ENCODE data around the gene HACL1.
A peak's percentile ranks its signal among the peaks of the same experiment; 100 is the strongest.
"Not testable (repeated sequence)": the region's sequence is repeated elsewhere in the genome, so short reads cannot be mapped to it uniquely, and the experiment has no call there.

The HACL1 gene

GRCh38 chr3:15632212-15632580 lies 30.8 kb upstream of the HACL1 start:
- in situ Hi-C loops (cut with MboI; ENCODE audit: low pct_unique_long_range_greater_than_20kb, low sequenced_read_pairs) = loop anchor here (25.0 kb wide), 1 partner anchor 180 kb away; no protein-coding TSS in a partner anchor
- no peak for DNase-seq

DNA sequence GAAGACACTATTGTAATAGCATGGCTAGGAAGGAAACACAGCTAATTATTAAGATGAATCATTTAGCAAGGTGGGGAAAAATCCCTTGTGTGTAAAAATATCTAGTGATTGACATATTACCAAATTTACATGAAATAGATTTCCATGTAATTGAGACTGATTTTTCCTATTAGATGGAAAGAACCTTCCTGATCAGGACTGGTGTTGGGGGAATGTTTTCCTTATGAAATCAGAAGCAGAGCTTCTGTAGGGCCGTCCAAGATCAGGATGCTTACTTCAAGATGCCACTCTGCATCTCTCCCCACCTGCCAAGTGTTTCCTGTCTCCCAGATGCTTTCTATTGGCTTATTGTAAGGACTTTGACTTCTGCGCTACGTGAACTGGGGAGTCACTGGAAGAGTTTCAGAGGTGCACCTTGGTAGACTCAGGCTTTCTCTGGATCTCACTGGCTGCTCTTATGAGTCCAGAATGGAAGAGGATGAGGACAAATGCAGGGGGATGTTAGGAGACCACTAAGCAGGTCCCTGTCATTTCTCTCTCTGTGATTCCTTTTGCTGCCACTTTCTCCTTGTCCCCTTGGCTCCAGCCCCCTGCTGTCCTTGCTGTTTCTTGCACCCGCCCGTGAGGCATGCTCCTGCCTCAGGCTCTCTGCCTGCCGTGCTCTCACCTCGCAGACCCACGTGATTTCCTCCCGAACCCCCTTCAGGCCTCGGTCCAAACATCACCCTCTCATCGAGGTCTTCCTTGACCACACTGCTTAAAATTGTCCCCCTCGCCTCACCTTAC lies 30.2 kb upstream of the HACL1 start:
- in situ Hi-C loops (cut with MboI; ENCODE audit: low pct_unique_long_range_greater_than_20kb, low sequenced_read_pairs) = loop anchor here (25.0 kb wide), 1 partner anchor 181 kb away; no protein-coding TSS in a partner anchor
- DNase-seq = no peak

- no peak for DNase-seq
- in situ Hi-C loops (cut with MboI; ENCODE audit: low pct_unique_long_range_greater_than_20kb, low sequenced_read_pairs) = loop anchor here (25.0 kb wide), 1 partner anchor 182 kb away; no protein-coding TSS in a partner anchor
These were observed 29.4 kb upstream of the HACL1 start for GRCh38 chr3:15630646-15631350.

DNA sequence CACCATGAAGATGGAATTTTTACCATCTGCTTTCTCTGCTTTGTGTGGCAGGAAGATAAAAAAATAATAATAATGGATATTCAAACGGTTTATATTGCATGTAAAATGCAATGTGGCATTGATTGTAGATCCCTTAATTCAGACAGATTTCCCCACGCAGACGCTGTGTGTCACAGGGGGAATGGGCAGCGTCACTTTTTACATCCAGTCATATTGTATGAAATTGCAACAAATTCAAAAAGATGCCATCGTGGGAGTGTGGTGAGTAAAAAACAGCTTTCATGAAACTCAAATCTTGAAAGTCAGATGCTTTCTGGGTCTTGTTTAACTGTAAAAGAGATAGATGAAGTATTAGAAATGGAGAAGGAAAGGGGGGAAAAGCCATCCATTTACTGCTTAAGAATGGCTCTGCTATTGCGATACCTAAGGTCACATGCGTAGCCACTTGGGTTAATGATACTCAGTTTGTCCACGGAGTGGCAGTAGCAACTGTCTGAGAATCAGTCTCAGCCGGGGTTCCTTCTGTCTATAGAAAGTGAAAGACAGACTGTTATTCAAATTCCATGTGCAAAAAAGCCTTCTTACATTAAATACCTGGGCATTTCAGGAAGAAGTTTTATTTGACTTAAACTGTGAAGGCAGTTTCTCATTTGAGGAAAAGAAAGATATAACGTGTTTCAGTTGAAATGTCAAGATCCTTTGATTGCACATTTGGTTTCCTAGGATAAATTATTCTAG lies 28.7 kb upstream of the HACL1 start:
- in situ Hi-C loops (cut with MboI; ENCODE audit: low pct_unique_long_range_greater_than_20kb, low sequenced_read_pairs) = loop anchor here (25.0 kb wide), 1 partner anchor 182 kb away; no protein-coding TSS in a partner anchor

DNA sequence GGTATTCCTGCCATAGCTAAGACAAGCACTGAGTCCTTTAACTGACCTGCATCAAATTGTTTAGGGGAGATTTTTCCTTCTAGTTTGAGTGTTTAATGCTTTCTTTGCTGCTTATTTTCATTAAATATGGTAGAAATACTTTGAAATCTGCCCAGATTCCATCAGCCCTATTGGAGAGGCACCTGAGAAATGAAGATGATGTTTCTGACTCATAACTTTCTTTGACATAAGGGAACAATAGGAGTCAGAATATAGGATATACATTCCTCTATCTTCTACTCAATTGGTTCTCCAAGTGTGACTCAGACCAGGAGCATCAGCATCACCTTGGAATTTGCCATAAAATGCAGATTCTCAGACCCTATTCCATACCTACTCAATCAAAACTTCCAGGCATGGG lies 27.6 kb upstream of the HACL1 start:
- in situ Hi-C loops (cut with MboI; ENCODE audit: low pct_unique_long_range_greater_than_20kb, low sequenced_read_pairs) = loop anchor here (25.0 kb wide), 1 partner anchor 183 kb away; no protein-coding TSS in a partner anchor
- no peak for DNase-seq

More for the DNA sequence above, 28.7 kb upstream of the HACL1 start:
- DNase-seq = peak; percentile 74

- DNase-seq = no peak
- in situ Hi-C loops (cut with MboI; ENCODE audit: low pct_unique_long_range_greater_than_20kb, low sequenced_read_pairs) = no loop called here
These were observed 22.4 kb upstream of the HACL1 start for GRCh38 chr3:15623535-15624440.

DNA sequence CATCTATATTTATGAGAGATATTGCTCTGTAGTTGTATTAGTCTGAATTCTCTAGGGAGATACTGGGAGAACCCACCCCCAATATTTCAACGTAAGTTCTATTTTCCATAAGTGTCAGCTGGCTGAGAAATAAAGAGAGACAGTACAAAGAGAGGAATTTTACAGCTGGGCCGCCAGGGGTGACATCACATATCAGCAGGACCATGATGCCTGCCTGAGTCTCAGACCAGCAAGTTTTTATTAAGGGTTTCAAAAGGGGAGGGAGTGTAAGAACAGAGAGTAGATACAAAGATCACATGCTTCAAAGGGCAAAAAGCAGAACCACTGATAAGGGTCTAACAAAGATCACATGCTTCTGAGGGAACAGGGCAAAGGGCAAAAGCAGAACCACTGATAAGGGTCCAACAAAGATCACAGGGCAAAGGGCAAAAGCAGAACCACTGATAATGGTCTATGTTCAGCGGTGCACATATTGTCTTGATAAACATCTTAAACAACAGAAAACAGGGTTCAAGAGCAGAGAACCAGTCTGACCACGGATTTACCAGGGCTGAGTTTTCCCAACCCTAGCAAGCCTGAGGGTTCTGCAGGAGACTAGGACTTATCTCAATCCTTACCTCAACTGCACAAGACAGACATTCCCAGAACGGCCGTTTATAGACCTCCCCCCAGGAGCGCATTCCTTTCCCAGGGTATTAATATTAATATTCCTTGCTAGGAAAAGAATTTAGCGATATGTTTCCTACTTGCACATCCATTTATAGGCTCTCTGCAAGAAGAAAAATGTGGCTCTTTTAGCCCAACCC lies 18.5 kb upstream of the HACL1 start:
- DNase-seq; in situ Hi-C loops (cut with MboI; ENCODE audit: low pct_unique_long_range_greater_than_20kb, low sequenced_read_pairs): not testable (repeated sequence)

DNA sequence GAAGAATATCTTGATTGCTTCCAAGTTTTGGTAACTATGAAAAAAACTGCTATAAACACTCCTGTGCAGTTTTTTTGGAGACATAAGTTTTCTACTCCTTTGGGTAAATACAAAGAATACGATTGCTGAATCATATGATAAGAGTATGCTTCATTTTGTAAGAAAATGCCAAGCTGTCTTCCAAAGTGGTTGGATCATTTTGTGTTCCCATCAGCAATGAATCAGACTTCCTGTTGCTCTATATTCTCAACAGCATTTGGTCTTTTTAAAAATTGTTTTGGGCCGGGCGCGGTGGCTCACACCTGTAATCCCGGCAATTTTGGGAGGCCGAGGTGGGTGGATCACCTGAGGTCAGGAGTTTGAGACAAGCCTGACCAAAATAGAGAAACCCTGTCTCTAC lies 14.7 kb upstream of the HACL1 start:
- no peak for DNase-seq
- in situ Hi-C loops (cut with MboI; ENCODE audit: low pct_unique_long_range_greater_than_20kb, low sequenced_read_pairs) = no loop called here

DNA sequence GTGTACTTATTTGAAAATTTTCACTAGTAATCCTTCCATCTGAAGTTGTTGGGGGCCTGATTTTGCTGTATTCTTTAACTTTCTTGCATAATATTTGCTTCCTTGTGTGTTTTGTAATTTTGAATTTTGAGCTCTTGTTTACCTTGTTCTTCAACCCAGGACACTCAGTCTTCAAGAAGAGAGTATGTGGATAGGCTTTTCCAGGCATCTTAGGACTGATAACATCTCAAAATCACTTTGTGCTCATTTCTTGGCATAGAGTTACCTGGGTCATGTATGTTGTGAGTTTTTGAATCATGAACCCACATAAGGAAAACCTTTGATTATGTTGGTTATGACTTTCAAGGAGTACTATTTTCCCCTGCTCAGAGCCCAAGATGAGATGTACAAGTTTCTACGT lies 13.6 kb upstream of the HACL1 start:
- in situ Hi-C loops (cut with MboI; ENCODE audit: low pct_unique_long_range_greater_than_20kb, low sequenced_read_pairs) = no loop called here
- no peak for DNase-seq

DNA sequence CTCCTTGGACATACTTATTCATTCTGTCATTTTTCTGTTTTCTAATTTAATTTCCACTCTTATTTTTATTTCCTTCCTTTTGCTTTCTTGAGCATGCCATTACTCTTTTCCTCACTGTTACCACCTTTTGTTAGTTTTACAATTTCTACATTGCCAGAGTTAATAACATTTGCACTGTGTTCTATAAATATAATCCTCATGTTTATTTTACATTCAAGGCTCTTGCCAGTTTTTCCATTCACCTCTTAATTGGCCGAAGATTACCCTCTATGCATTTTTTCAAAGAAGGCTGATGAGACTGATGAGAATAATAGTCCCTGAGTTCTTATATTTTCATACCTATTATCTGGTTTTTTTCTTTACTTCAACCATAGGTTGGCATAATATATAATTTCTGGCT lies 10.6 kb upstream of the HACL1 start:
- DNase-seq = no peak
- in situ Hi-C loops (cut with MboI; ENCODE audit: low pct_unique_long_range_greater_than_20kb, low sequenced_read_pairs) = no loop called here

DNA sequence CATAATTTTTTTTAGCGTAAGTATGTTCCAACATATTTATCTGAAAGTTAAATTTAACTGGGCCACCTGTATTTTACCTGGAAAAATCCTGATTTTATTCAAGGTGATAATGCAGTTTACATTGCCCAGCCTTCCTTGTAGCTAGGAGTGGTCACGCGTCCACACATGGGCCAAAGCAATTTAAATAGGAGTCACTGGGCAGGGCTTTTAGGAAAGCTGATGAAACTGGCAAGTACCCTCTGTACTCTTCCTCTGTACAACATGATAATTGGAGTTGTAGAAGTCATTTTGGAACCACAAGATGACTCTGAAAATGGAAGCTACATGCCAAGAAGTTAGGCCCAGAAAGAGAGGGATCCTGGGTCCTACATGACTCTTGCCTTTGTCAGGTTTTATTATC lies 9.6 kb upstream of the HACL1 start:
- in situ Hi-C loops (cut with MboI; ENCODE audit: low pct_unique_long_range_greater_than_20kb, low sequenced_read_pairs) = no loop called here
- no peak for DNase-seq

GRCh38 chr3:15610082-15610759 lies 8.9 kb upstream of the HACL1 start:
- in situ Hi-C loops (cut with MboI; ENCODE audit: low pct_unique_long_range_greater_than_20kb, low sequenced_read_pairs) = no loop called here
- DNase-seq = no peak

DNA sequence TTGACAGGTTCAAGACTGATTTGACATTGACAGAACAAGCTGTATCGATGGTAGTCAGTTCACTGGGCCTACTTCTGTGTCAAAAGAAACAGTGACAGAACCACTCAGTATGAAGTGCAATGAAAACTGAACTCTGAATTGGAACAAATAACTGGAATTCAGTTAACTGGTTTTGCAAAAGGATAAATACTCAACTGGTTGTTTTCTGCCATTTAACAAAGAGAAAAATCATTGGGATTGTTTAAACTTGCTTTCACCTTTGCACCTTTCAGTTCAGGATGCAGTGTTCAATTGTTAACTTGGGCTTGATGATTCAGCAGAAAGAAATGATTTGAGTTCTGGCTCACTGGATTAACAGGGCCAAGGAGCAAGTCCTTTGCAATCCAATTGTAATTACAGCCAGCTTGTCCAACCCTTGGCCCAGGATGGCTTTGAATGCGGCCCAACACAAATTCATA lies 5.1 kb upstream of the HACL1 start:
- in situ Hi-C loops (cut with MboI; ENCODE audit: low pct_unique_long_range_greater_than_20kb, low sequenced_read_pairs) = no loop called here
- no peak for DNase-seq

GRCh38 chr3:15604584-15604983 lies 3.2 kb upstream of the HACL1 start:
- in situ Hi-C loops (cut with MboI; ENCODE audit: low pct_unique_long_range_greater_than_20kb, low sequenced_read_pairs); DNase-seq: not testable (repeated sequence)

GRCh38 chr3:15602816-15603215 lies 1.4 kb upstream of the HACL1 start:
- in situ Hi-C loops (cut with MboI; ENCODE audit: low pct_unique_long_range_greater_than_20kb, low sequenced_read_pairs); DNase-seq: not testable (repeated sequence)

GRCh38 chr3:15602146-15602536 lies 772 bp upstream of the HACL1 start:
- no peak for DNase-seq
- in situ Hi-C loops (cut with MboI; ENCODE audit: low pct_unique_long_range_greater_than_20kb, low sequenced_read_pairs) = no loop called here

DNA sequence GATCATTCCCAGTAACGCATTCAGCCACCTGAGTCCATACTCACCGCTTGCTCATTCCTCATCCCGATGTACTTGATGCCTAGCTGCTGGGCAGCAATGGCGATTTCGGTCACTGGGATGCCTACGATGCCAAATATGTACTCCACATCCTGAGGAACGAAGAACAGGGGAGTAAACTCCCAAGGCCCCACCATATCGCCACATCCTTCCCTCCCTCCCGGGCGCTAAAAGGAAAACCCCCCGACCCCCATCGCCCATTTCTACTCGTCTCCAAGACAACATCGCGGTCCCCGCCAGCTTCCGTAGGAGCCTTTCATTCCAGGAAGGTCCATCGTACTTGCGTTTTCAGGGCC lies 347 bp downstream of the HACL1 start:
- DNase-seq = no peak
- in situ Hi-C loops (cut with MboI; ENCODE audit: low pct_unique_long_range_greater_than_20kb, low sequenced_read_pairs) = no loop called here

All from KBM-7 (cell line).